Heart left ventricle (tissue), 13 donors: ENCODE data around the gene SIAH3.

Experiments used
- CTCF ChIP-seq, 12 donors: fragments of 200-600 bp; sonication (generic) in 4 of 12; IDR thresholded peaks; one replicate each; pipeline versions ENCODE4 v1.5.0 to v1.8.0; 2018 to 2022; ENCODE audit warnings: antibody characterized with exemption in 12 of 12, mild to moderate bottlenecking in 5 of 12
- POLR2A ChIP-seq, 2 donors: fragments of 450-650 bp; IDR thresholded peaks; one replicate each; pipeline ENCODE4 v1.6.1; 2017; ENCODE audit warnings: antibody characterized with exemption in 2 of 2, mild to moderate bottlenecking in 2 of 2, moderate library complexity in 2 of 2
- donor health status: ischemic (EF 13 %, LVEDD 7.1; RV severe dilation, severe dysfunction).
- donor health status: DM: no; HTN: yes; CAD: no.
- donor health status: DM: no; HTN: no; CAD: no.
- donor health status: ischemic (EF 25% LVEDD 6.9; RV normal size, moderate dysfunction).
- donor health status: ischemic (EF 25% LVEDD 5.7; RV mildly dilated, moderate dysfunction).
- donor health status: ischemic (EF 35%, LVEDD 5.7; RV mildly dilated, moderate dysfunction).
- donor health status: nonischemic (EF 11% LVEDD 7.7; RV severe dilation, severe dysfunction).
- donor health status: DM: yes; HTN: yes; CAD: no.
- donor health status: PGD.
- donor health status: ischemic (EF 29% LVEDD 5.4; RV normal size, mild dysfunction).
- donor health status: nonischemic (EF 23%, LVEDD 6.1; RV moderate dilation, normal function).

- TF ChIP-seq POLR2A (IDR thresholded peaks at IDR 0.05) (no peak), CTCF (IDR thresholded peaks at IDR 0.05) (no peak)
These were observed 35.1 kb downstream of the SIAH3 start for GRCh38 chr13:45816427-45816826.
